ENCODE results near the gene GLIPR1L1. TPM values are rescaled to one million over a fixed set of nuclear protein-coding genes. Genes with fewer than 3 reads are reported as not detected.
"Not testable (repeated sequence)": the region's sequence is repeated elsewhere in the genome, so short reads cannot be mapped to it uniquely, and the experiment has no call there.

Gene GLIPR1L1
- total RNA-seq, 2 donors from 2014 or later, result not detected

GRCh38 chr12:75329918-75330826, 4.3 kb upstream of the GLIPR1L1 start, which contains the start of gene CAPS2:
Gene CAPS2, minus strand, starts transcription at chr12:75330324. Its CDS starts 3,826 bp downstream, at chr12:75326498.
- DNase-seq (peak; percentile 79 to 90 (median 84)), ATAC-seq (peak; percentile 97)
- WGBS, 2 donors, result 2 to 3% methylated on average over 39 to 40 of the region's 40 CpGs
- peak within 1 kb of the TSS; percentile 44 for H3K4me3 ChIP-seq
- intact Hi-C loops (cut with DNase I), result no loop called here
- H3K27me3 ChIP-seq, result no peaks in the 10 kb centered on the region
- no peaks in the 10 kb centered on the region for H3K9me3 ChIP-seq
- TF ChIP-seq POLR2A (IDR thresholded peaks at IDR 0.05), result peak in 2 of 3 donors; percentile 38 to 40
- TF ChIP-seq, protein P1, sequence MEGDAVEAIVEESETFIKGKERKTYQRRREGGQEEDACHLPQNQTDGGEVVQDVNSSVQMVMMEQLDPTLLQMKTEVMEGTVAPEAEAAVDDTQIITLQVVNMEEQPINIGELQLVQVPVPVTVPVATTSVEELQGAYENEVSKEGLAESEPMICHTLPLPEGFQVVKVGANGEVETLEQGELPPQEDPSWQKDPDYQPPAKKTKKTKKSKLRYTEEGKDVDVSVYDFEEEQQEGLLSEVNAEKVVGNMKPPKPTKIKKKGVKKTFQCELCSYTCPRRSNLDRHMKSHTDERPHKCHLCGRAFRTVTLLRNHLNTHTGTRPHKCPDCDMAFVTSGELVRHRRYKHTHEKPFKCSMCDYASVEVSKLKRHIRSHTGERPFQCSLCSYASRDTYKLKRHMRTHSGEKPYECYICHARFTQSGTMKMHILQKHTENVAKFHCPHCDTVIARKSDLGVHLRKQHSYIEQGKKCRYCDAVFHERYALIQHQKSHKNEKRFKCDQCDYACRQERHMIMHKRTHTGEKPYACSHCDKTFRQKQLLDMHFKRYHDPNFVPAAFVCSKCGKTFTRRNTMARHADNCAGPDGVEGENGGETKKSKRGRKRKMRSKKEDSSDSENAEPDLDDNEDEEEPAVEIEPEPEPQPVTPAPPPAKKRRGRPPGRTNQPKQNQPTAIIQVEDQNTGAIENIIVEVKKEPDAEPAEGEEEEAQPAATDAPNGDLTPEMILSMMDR (IDR thresholded peaks at IDR 0.05), result peak in 2 of 7 experiments; percentile 16 to 20
- H3K27ac ChIP-seq, result peak within 1 kb of the TSS; percentile 45 to 69 (median 66)
- no peaks in the 10 kb centered on the region for H3K36me3 ChIP-seq (replicated peaks in 1 of 2; ENCODE audit: insufficient read depth in 1 of 2, low read depth in 2 of 2)
- H3K4me1 ChIP-seq, result peaks cover 20% of the 10 kb centered on the region

DNA sequence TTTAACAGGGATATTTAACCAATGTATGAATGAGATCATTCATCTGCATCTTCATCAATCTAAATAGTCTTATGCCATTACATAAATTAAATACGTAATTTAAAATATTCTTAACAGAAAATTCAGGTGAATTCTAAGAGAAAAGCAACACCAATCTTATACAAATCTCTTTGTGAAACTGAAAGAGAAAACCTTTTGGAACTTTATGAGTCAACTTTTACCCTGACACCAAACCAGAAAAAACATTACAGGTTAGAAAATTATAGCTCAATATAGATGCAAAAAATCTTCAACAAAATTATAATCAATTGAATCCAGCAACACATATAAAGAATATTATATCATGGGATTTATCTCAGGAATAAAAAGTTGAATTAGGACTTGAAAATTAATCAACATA, 3.4 kb downstream of the GLIPR1L1 start:
- Histone ChIP-seq H3K9me3 (no peaks in the 10 kb centered on the region), H3K27me3 (no peaks in the 10 kb centered on the region), H3K4me3 (no peak overlapping the region), H3K4me1 (peaks cover 12% of the 10 kb centered on the region), H3K36me3 (replicated peaks in 1 of 2; ENCODE audit: insufficient read depth in 1 of 2, low read depth in 2 of 2) (no peaks in the 10 kb centered on the region), H3K27ac (no peak overlapping the region)
- no peak for DNase-seq
- intact Hi-C loops (cut with DNase I), result no loop called here
- 71 to 82% methylated on average over 1 of the region's 1 CpG for WGBS, 2 donors
- no peak for ATAC-seq
- no peak for TF ChIP-seq POLR2A (IDR thresholded peaks at IDR 0.05)
- TF ChIP-seq, protein P1 (IDR thresholded peaks at IDR 0.05), result no peak

- Histone ChIP-seq H3K4me1 (no peaks in the 10 kb centered on the region), H3K9me3 (no peaks in the 10 kb centered on the region), H3K36me3 (replicated peaks in 1 of 2; ENCODE audit: insufficient read depth in 1 of 2, low read depth in 2 of 2) (no peaks in the 10 kb centered on the region), H3K4me3 (no peak overlapping the region), H3K27ac (no peak overlapping the region), H3K27me3 (no peaks in the 10 kb centered on the region)
- TF ChIP-seq, protein P1 (IDR thresholded peaks at IDR 0.05), result no peak
- no peak for TF ChIP-seq POLR2A (IDR thresholded peaks at IDR 0.05)
- intact Hi-C loops (cut with DNase I), result no loop called here
- 90 to 97% methylated on average over 5 of the region's 5 CpGs for WGBS, 2 donors
- ATAC-seq, result no peak
- no peak for DNase-seq
Measured at GRCh38 chr12:75341873-75342272, 7.4 kb downstream of the GLIPR1L1 start.

GRCh38 chr12:75345531-75345930, 11.1 kb downstream of the GLIPR1L1 start:
- H3K4me1 ChIP-seq, result no peaks in the 10 kb centered on the region
- H3K36me3 ChIP-seq (replicated peaks in 1 of 2; ENCODE audit: insufficient read depth in 1 of 2, low read depth in 2 of 2), result no peaks in the 10 kb centered on the region
- ATAC-seq, result no peak
- H3K4me3 ChIP-seq, result no peak overlapping the region
- no peaks in the 10 kb centered on the region for H3K9me3 ChIP-seq
- intact Hi-C loops (cut with DNase I), result no loop called here
- H3K27ac ChIP-seq, result no peak overlapping the region
- DNase-seq, result no peak
- TF ChIP-seq, protein P1 (IDR thresholded peaks at IDR 0.05), result no peak
- TF ChIP-seq POLR2A (IDR thresholded peaks at IDR 0.05), result no peak
- no peaks in the 10 kb centered on the region for H3K27me3 ChIP-seq
- 84 to 89% methylated on average over 2 of the region's 2 CpGs for WGBS, 2 donors

- 88 to 92% methylated on average over 6 of the region's 6 CpGs for WGBS, 2 donors
- ATAC-seq; H3K4me3 ChIP-seq; H3K27me3 ChIP-seq; H3K36me3 ChIP-seq (replicated peaks in 1 of 2; ENCODE audit: insufficient read depth in 1 of 2, low read depth in 2 of 2); H3K4me1 ChIP-seq; intact Hi-C loops (cut with DNase I); H3K27ac ChIP-seq; DNase-seq; H3K9me3 ChIP-seq: not testable (repeated sequence)
Measured at GRCh38 chr12:75346215-75346614, 11.7 kb downstream of the GLIPR1L1 start.
